HEK293T (cell line): Measurements from ENCODE around the gene COA5.

Experiments
- ARNT ChIP-seq: fragments of 450-650 bp; IDR thresholded peaks from 2 replicates; pipeline ENCODE4 v1.6.1; 2017; ENCODE audit warnings: mild to moderate bottlenecking
- BHLHE40 ChIP-seq: fragments of 450-650 bp; IDR thresholded peaks from 2 replicates; pipeline ENCODE4 v1.6.1; 2016; ENCODE audit warnings: mild to moderate bottlenecking, moderate library complexity, borderline replicate concordance
- ELF4 ChIP-seq: fragments of 450-650 bp; IDR thresholded peaks from 2 replicates; pipeline ENCODE4 v1.6.1; 2017; ENCODE audit warnings: antibody characterized with exemption
- FOXA1 ChIP-seq: fragments of 450-650 bp; IDR thresholded peaks from 2 replicates; pipeline ENCODE4 v1.6.1; 2016; ENCODE audit warnings: mild to moderate bottlenecking
- FOXK2 ChIP-seq: fragments of 450-650 bp; IDR thresholded peaks from 2 replicates; pipeline ENCODE4 v1.6.1; 2016; ENCODE audit warnings: mild to moderate bottlenecking
- FOXM1 ChIP-seq: fragments of 450-650 bp; IDR thresholded peaks from 2 replicates; pipeline ENCODE4 v1.6.1; 2017; ENCODE audit warnings: mild to moderate bottlenecking, borderline replicate concordance
- HDGF ChIP-seq: fragments of 450-650 bp; IDR thresholded peaks from 2 replicates; pipeline ENCODE4 v1.6.1; 2017; ENCODE audit warnings: antibody characterized with exemption, borderline replicate concordance
- PKNOX1 ChIP-seq: fragments of 450-650 bp; IDR thresholded peaks from 2 replicates; pipeline ENCODE4 v1.6.1; 2016
- SP1 ChIP-seq: fragments of 450-650 bp; IDR thresholded peaks from 2 replicates; pipeline ENCODE4 v1.6.1; 2017
- TARDBP ChIP-seq: fragments of 450-650 bp; IDR thresholded peaks from 2 replicates; pipeline ENCODE4 v1.6.1; 2016
- ZNF384 ChIP-seq: fragments of 450-650 bp; IDR thresholded peaks from 2 replicates; pipeline ENCODE4 v1.6.1; 2016

DNA sequence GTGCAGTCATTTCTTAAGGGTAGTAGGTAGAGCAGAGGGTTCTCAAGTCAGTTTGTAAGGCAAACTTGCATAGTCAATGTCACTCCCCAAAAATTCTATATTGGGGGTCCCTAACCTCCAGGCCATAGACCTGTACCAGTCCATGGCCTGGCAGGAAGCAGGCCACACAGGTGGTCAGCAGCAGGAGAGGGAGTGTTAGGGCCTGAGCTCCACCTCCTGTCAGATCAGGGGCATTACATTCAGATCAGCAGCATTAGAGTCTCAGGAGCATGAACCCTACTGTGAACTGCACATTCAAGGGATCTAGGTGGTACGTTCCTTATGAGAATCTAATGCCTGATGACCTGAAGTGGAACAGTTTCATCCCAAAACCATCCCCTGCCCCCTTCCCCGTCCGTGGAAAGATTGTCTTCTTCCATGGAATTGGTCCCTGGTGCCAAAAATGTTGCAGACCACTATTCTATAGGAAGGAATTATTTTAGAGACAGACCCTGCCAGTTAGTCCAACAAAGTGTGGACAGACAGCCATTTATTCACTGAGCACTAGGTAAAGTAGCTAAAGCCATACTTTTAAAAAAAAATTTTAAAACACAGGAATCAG is 6.7 kb downstream of the COA5 start:
- no peak for TF ChIP-seq PKNOX1
- TF ChIP-seq ZNF384: no peak
- no peak for TF ChIP-seq ARNT
- no peak for TF ChIP-seq TARDBP
- TF ChIP-seq SP1: no peak
- TF ChIP-seq BHLHE40: no peak
- no peak for TF ChIP-seq FOXA1
- no peak for TF ChIP-seq FOXK2
- no peak for TF ChIP-seq ELF4
- TF ChIP-seq FOXM1: no peak
- no peak for TF ChIP-seq HDGF
